Aorta (tissue), 5 donors: ENCODE results near the gene NPAS2. TPM values are rescaled to one million over a fixed set of nuclear protein-coding genes. Genes with fewer than 3 reads are reported as not detected.
A peak's percentile ranks its signal among the peaks of the same experiment; 100 is the strongest.

Experiments
- ATAC-seq: fragments of 200-7000 bp; cut with Tn5 transposase; one replicate; pipeline ENCODE4 v1.9.1; 2022; ENCODE audit warnings: moderate library complexity; ENCODE audit not compliant: low FRiP score
- DNase-seq, 2 donors: peaks; one replicate each; pipeline ENCODE4 v3.0.0-alpha.2; 2020
- H3K27ac ChIP-seq, 2 donors: one replicate each; pipeline ENCODE4 v1.5.1; 2013; ENCODE audit warnings: low read length in 2 of 2, mild to moderate bottlenecking in 2 of 2, moderate library complexity in 2 of 2, control low read depth in 1 of 2, inconsistent platforms in 1 of 2, low read depth in 1 of 2
- H3K27me3 ChIP-seq, 2 donors: one replicate each; pipeline ENCODE4 v1.6.1; 2013; ENCODE audit warnings: control low read depth in 1 of 2, low read length in 1 of 2, mild to moderate bottlenecking in 1 of 2, moderate library complexity in 1 of 2; ENCODE audit not compliant: insufficient read depth in 2 of 2, control insufficient read depth in 1 of 2
- H3K36me3 ChIP-seq, 2 donors: one replicate each; pipeline ENCODE4 v1.6.1; 2013; ENCODE audit warnings: control low read depth in 1 of 2, low read length in 1 of 2, mild to moderate bottlenecking in 1 of 2; ENCODE audit not compliant: insufficient read depth in 2 of 2, control insufficient read depth in 1 of 2
- H3K4me1 ChIP-seq, 2 donors: one replicate each; pipeline ENCODE4 v1.6.1; 2013; ENCODE audit warnings: low read length in 2 of 2, control low read depth in 1 of 2, mild to moderate bottlenecking in 1 of 2, moderate library complexity in 1 of 2; ENCODE audit not compliant: insufficient read depth in 2 of 2, control insufficient read depth in 1 of 2
- H3K4me3 ChIP-seq, 2 donors: one replicate each; pipeline ENCODE4 v1.5.1; 2013; ENCODE audit warnings: low read length in 2 of 2, control low read depth in 1 of 2, mild to moderate bottlenecking in 1 of 2
- H3K9me3 ChIP-seq: one replicate; pipeline ENCODE4 v1.6.1; 2013; ENCODE audit warnings: mild to moderate bottlenecking, low read length; ENCODE audit not compliant: control insufficient read depth
- WGBS, 2 donors: extraction: QIAGEN DNeasy Blood & Tissue Kit; methylation state at CpG; one replicate each; pipeline ENCODE4 v1.1.7; 2013; 5-methylcytosine and 5-hydroxymethylcytosine counted together
- intact Hi-C, 2 donors: fragments of 100-400 bp; cut with DNase I; formaldehyde crosslinking; loops; one replicate each; pipeline versions ENCODE4 v1.14.2 to v1.15.0; 2022
- polyA plus RNA-seq, 2 donors: library from polyadenylated mRNA; stranded (reverse); fragments of 200-250 nt; gene quantifications; one replicate each; pipeline ENCODE4 v1.2.3, GENCODE V29; 2013
- total RNA-seq, 2 donors: library from RNA; stranded (reverse); fragmentation: NEBNext Ultra II Directional; extraction: Animal tissue kit (Norgen Biotek cat#: 25700); gene quantifications; one replicate each; pipeline ENCODE4 v1.2.1, GENCODE V29; 2021
- donor health status: healthy with polysubstance abuse.
- donor health status: Bipolar disorder and iron deficiency.
- donor health status: DM: no; HTN: no; CAD: no.
- donor health status: DM: no; HTN: no; CAD: no.
- donor health status: DM: yes; HTN: yes; CAD: no.

NPAS2 gene
- total and polyA plus RNA-seq, 4 donors = 7.8 to 42.0 (median 24.2) TPM

- H3K4me3 ChIP-seq = peak overlapping the region in 1 of 2 donors; percentile 94
- intact Hi-C loops = no loop called here
Measured at GRCh38 chr2:101003278-101003775, 183.4 kb downstream of the NPAS2 start.

GRCh38 chr2:101004620-101005325, 184.8 kb downstream of the NPAS2 start:
- intact Hi-C loops = no loop called here

More at GRCh38 chr2:101003278-101003775, 183.4 kb downstream of the NPAS2 start:
- H3K4me1 ChIP-seq = no peaks in the 10 kb centered on the region
- H3K9me3 ChIP-seq = no peaks in the 10 kb centered on the region
- H3K27me3 ChIP-seq = no peaks in the 10 kb centered on the region
- peaks cover 6 to 9% of the 10 kb centered on the region in 2 donors for H3K36me3 ChIP-seq
- H3K27ac ChIP-seq = peak overlapping the region in 1 of 2 donors; percentile 39
- DNase-seq (no peak), ATAC-seq (no peak)
- 25 to 26% methylated on average over 12 of the region's 12 CpGs for WGBS, 2 donors

DNA sequence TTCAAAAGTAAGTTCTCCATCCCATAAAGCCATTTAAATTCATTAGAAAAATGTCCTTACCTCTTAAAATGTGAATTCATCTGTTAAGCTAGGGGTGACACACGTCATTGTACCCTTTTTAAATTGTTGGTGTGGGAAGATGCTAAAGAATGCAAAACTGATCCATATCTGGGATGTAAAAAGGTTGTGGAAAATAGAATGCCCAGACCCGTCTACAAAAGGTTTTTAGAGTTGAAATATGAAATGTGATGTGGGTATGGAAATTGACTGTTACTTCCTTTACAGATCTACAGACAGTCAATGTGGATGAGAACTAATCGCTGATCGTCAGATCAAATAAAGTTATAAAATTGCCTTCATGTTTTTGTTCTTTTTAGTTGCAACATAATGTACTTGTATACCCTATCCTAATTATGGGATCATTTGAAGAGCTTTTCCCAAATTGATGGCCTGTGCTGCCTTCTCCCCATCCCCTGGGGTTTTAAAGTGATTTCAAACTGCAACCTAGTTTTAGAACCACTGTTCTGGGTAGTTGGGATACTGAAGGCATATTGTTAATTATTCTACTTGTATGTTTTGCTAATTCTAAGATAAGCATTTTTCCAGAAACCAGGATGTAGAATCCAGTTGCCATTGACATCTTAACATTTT, 186.3 kb downstream of the NPAS2 start:
- intact Hi-C loops = no loop called here
- H3K9me3 ChIP-seq = no peaks in the 10 kb centered on the region
- 66 to 67% methylated on average over 4 of the region's 4 CpGs for WGBS, 2 donors
- no peaks in the 10 kb centered on the region for H3K4me1 ChIP-seq
- ATAC-seq = no peak
- H3K36me3 ChIP-seq = peaks cover 6 to 9% of the 10 kb centered on the region in 2 donors
- DNase-seq = no peak
- no peaks in the 10 kb centered on the region for H3K27me3 ChIP-seq
- no peak overlapping the region for H3K4me3 ChIP-seq
- H3K27ac ChIP-seq = no peak overlapping the region

More at GRCh38 chr2:101004620-101005325, 184.8 kb downstream of the NPAS2 start:
- ATAC-seq (no peak), DNase-seq (no peak)
- WGBS, 2 donors = 91 to 94% methylated on average over 12 of the region's 12 CpGs
- Histone ChIP-seq H3K9me3 (no peaks in the 10 kb centered on the region), H3K4me1 (no peaks in the 10 kb centered on the region), H3K4me3 (no peak overlapping the region), H3K36me3 (peaks cover 6 to 9% of the 10 kb centered on the region in 2 donors), H3K27ac (no peak overlapping the region), H3K27me3 (no peaks in the 10 kb centered on the region)

- ATAC-seq (no peak), DNase-seq (no peak)
- 69 to 75% methylated on average over 11 of the region's 11 CpGs for WGBS, 2 donors
- Histone ChIP-seq H3K27ac (no peak overlapping the region), H3K36me3 (peaks cover 7 to 9% of the 10 kb centered on the region in 2 donors), H3K4me3 (no peak overlapping the region), H3K9me3 (no peaks in the 10 kb centered on the region), H3K27me3 (no peaks in the 10 kb centered on the region), H3K4me1 (no peaks in the 10 kb centered on the region)
- intact Hi-C loops = no loop called here
Measured at GRCh38 chr2:101007415-101008345, 187.7 kb downstream of the NPAS2 start.

DNA sequence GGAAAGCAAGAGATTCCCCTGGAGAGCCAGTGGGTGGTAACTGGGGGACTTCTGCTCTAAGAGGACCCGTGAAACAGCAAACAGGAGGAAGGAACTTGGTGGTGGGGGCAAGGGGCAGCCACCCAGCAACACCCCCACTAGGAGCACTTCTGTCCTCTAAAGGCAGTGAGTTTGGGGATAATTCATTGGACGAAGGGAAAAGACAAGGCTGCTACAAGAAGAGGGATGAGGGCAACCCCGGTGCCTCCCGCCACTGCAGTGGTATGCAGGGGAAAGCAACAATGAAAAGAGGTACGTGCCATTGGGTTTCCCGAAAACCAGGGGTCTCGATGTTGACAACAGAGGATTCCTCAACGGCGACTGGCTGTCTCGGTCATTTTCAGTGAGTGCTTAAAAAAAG, 191.2 kb downstream of the NPAS2 start:
- Histone ChIP-seq H3K9me3 (no peaks in the 10 kb centered on the region), H3K4me3 (no peak overlapping the region), H3K27ac (no peak overlapping the region), H3K36me3 (peaks cover 0 to 3% of the 10 kb centered on the region in 2 donors), H3K4me1 (no peaks in the 10 kb centered on the region), H3K27me3 (no peaks in the 10 kb centered on the region)
- DNase-seq = no peak
- 72 to 81% methylated on average over 10 of the region's 10 CpGs for WGBS, 2 donors
- ATAC-seq = no peak
- intact Hi-C loops = loop anchor here in 1 of 2 donors (5.0 kb wide), 1 partner anchor 141 kb away; the partner anchor contains the start of gene TBC1D8

DNA sequence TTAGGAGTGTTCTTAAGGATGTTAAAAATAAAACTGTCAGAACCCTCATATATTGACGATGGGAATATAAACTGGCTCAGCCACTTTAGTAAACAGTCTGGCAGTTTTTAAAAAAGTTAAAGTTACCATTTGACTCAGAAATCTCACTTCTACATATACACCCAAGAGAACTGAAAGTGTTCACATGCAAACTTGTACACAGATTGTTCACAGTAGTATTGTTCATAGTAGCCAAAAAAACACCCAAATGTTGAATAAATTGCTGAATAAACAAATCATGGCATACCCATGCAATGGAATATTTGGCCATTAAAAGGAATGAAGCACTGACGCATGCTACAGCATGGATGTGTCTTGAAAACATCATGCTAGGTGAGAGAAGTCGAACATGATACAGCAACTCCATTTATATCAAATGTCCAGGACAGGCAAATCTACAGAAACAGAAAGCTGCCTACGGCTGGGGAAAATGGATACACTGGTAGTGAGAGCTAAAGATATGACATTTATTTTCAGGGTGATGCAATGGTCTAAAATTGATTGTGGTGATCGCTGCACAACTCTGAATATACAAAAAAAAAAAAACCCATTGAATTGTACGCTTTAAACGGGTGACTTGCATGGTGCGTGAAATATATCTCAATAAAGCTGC, 192.2 kb downstream of the NPAS2 start:
- DNase-seq = no peak
- intact Hi-C loops = loop anchor here (2.0 to 5.0 kb wide), 3 partner anchors 140 to 195 kb away; partner anchors contain the start of gene TBC1D8 (in 1 of the 2)
- Histone ChIP-seq H3K27me3 (no peaks in the 10 kb centered on the region), H3K9me3 (no peaks in the 10 kb centered on the region), H3K4me1 (no peaks in the 10 kb centered on the region), H3K27ac (no peak overlapping the region), H3K4me3 (no peak overlapping the region), H3K36me3 (peaks cover 0 to 2% of the 10 kb centered on the region in 2 donors)
- WGBS, 2 donors = 46 to 48% methylated on average over 8 of the region's 8 CpGs
- ATAC-seq = no peak

GRCh38 chr2:101012706-101013181, 192.8 kb downstream of the NPAS2 start:
- ATAC-seq (peak; percentile 56), DNase-seq (no peak)
- intact Hi-C loops = loop anchor here (2.0 to 5.0 kb wide), 3 partner anchors 140 to 194 kb away; partner anchors contain the start of gene TBC1D8 (in 1 of the 2)
- Histone ChIP-seq H3K4me1 (no peaks in the 10 kb centered on the region), H3K27ac (no peak overlapping the region), H3K9me3 (no peaks in the 10 kb centered on the region), H3K36me3 (peaks cover 0 to 3% of the 10 kb centered on the region in 2 donors), H3K4me3 (no peak overlapping the region), H3K27me3 (no peaks in the 10 kb centered on the region)
- 28 to 29% methylated on average over 5 of the region's 5 CpGs for WGBS, 2 donors
